Mesodermal cell (in vitro differentiated cells): ENCODE measurements around the gene NEK6.

ENCODE experiments used
- H3K27ac ChIP-seq: 2 replicates; pipeline ENCODE4 v1.7.0; 2013; ENCODE audit warnings: mild to moderate bottlenecking, low read depth, low read length, moderate library complexity; ENCODE audit not compliant: severe bottlenecking
- H3K36me3 ChIP-seq: 2 replicates; pipeline ENCODE4 v1.7.1; 2013; ENCODE audit warnings: mild to moderate bottlenecking, low read length, moderate library complexity; ENCODE audit not compliant: control insufficient read depth, insufficient read depth
- H3K4me1 ChIP-seq: one replicate; pipeline ENCODE4 v1.7.1; 2013; ENCODE audit warnings: mild to moderate bottlenecking, low read length; ENCODE audit not compliant: insufficient read depth, control insufficient read depth, poor library complexity, severe bottlenecking
- H3K4me3 ChIP-seq: 2 replicates; pipeline ENCODE4 v1.7.0; 2013; ENCODE audit warnings: low read length, control low read depth, mild to moderate bottlenecking; ENCODE audit not compliant: insufficient read depth, poor library complexity, severe bottlenecking; ENCODE audit errors: extremely low read depth
- H3K9me3 ChIP-seq: 2 replicates; pipeline ENCODE4 v1.7.1; 2013; ENCODE audit warnings: mild to moderate bottlenecking, low read length, moderate library complexity; ENCODE audit not compliant: control insufficient read depth
- WGBS, 2 experiments: methylation state at CpG; one replicate each; pipeline ENCODE4 v1.1.5; 2013; ENCODE audit warnings: missing lambda C conversion rate in 2 of 2; ENCODE audit not compliant: insufficient coverage in 2 of 2; 5-methylcytosine and 5-hydroxymethylcytosine counted together

NEK6 gene

DNA sequence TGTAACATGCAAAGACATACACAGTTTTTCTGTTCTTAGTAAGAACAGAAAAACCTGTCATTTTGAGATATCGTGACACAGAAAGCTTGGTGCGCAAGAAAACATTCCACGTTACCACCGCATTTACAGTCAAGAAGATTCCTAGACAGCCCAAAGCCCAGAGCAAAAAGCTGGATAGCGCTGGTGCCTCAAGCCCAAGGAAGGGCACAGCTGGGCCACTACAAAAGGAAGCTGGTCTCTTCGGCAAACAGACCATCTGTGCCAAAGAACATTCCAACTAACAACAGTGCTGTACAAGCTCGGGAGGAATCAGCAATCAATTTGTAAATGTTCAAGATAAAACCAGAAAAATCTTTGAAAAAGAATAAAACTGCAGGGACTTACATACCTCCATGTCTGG lies 126.5 kb downstream of the NEK6 start:
- peaks cover 40% of the 10 kb centered on the region for H3K36me3 ChIP-seq
- no peaks in the 10 kb centered on the region for H3K9me3 ChIP-seq
- no peak overlapping the region for H3K4me3 ChIP-seq
- H3K27ac ChIP-seq = no peak overlapping the region
- H3K4me1 ChIP-seq = peaks cover 14% of the 10 kb centered on the region
- 94 to 95% methylated on average over 5 to 6 of the region's 7 CpGs for WGBS, 2 experiments

DNA sequence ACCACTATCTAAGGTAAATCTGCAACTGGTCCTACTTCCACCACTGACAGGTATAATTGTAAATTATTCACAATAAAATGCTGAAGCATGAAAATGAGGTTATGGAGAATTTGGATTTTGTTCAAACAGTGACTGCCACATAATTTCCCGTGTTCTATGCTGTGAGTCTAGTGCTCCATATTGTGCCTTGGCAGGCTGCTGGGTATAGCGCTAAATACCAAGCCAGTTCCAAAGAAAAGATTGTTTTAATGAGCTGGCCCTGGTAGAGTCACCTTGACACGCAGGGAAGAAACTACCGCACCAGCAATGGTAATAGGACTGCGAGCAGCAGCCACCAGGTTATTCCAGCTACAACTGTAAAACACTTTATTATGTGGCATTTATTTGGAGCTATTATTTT lies 127.1 kb downstream of the NEK6 start:
- WGBS, 2 experiments = 76 to 100% methylated on average over 2 to 4 of the region's 5 CpGs
- Histone ChIP-seq H3K4me3 (no peak overlapping the region), H3K36me3 (peaks cover 33% of the 10 kb centered on the region)

DNA sequence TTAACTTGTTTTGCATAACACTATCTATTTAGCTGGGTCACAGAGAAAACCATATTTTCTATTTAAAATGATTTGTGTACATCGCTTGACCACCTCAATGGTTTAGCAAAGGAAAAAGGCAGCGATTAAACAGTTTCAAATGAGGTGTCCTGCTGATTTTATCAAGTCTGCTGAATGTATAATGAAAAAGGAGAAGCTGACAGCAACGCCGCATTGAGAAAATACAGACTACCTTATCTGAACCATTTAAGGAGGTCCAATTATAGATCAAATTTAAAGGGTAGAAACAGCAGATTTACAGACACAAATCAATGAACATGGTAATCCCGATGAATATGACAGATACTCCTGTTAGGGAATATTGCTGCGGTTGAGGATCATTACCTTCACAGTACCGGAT lies 127.9 kb downstream of the NEK6 start:
- WGBS, 2 experiments = 90 to 91% methylated on average over 4 to 7 of the region's 7 CpGs

More for the DNA sequence above, 127.1 kb downstream of the NEK6 start:
- H3K4me1 ChIP-seq = peaks cover 14% of the 10 kb centered on the region
- no peaks in the 10 kb centered on the region for H3K9me3 ChIP-seq
- no peak overlapping the region for H3K27ac ChIP-seq

GRCh38 chr9:124386201-124386600 lies 128.5 kb downstream of the NEK6 start:
- 87 to 95% methylated on average over 3 of the region's 3 CpGs for WGBS, 2 experiments
- Histone ChIP-seq H3K27ac (no peak overlapping the region), H3K4me3 (no peak overlapping the region), H3K9me3 (no peaks in the 10 kb centered on the region), H3K36me3 (peaks cover 28% of the 10 kb centered on the region), H3K4me1 (peaks cover 21% of the 10 kb centered on the region)

More for the DNA sequence above, 127.9 kb downstream of the NEK6 start:
- H3K27ac ChIP-seq = no peak overlapping the region
- peaks cover 15% of the 10 kb centered on the region for H3K4me1 ChIP-seq
- peaks cover 28% of the 10 kb centered on the region for H3K36me3 ChIP-seq
- H3K4me3 ChIP-seq = no peak overlapping the region
- H3K9me3 ChIP-seq = no peaks in the 10 kb centered on the region

- H3K36me3 ChIP-seq = peaks cover 23% of the 10 kb centered on the region
- no peaks in the 10 kb centered on the region for H3K9me3 ChIP-seq
- no peak overlapping the region for H3K4me3 ChIP-seq
- no peak overlapping the region for H3K27ac ChIP-seq
- peaks cover 27% of the 10 kb centered on the region for H3K4me1 ChIP-seq
- 95 to 98% methylated on average over 10 to 12 of the region's 12 CpGs for WGBS, 2 experiments
Observed at GRCh38 chr9:124388275-124389048, 130.7 kb downstream of the NEK6 start.

- H3K4me3 ChIP-seq = no peak overlapping the region
- WGBS, 2 experiments = 86 to 93% methylated on average over 2 to 6 of the region's 7 CpGs
- no peaks in the 10 kb centered on the region for H3K9me3 ChIP-seq
- H3K4me1 ChIP-seq = peaks cover 36% of the 10 kb centered on the region
- H3K36me3 ChIP-seq = peaks cover 18% of the 10 kb centered on the region
- H3K27ac ChIP-seq = no peak overlapping the region
Observed at GRCh38 chr9:124389146-124389939, 131.6 kb downstream of the NEK6 start.

DNA sequence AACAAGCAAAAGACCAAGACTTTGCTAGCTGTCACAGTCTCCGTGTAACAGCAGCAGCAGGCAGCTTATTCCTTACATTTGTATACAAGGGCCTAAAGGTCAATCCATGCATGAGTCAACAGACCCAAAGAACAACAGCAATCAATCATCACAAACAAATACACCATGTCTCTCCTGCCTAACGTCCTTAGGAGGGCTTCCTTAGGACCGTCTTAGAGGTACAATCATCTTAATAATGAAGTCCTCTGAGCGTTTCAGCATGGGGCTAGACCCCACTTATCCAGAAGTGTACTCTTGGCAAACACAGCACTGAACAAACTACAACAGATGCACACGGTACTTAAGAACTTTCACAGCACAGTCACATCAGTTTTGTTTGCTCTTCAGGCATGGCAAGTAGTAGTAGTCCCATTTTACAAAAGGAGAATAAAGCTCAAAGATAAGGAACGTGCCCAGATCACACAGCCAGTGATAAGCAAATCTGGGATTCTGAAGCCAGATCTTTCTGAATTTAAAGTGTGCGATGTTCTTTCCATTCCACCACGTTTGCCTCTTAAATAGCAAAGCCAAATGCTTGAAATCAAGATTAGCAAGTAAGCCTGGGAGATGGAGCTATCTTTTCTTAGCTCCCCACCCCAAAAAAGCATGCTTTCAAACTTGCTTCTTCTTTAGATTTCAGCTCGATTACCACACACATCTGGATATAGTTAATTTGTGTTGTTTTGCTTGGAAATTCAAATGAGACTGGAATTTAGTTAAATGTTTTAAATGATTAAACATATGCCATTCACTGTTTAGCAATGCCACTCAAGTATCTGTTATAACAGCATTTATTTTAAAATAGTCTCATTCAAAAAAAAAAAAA lies 133.3 kb downstream of the NEK6 start:
- Histone ChIP-seq H3K27ac (peak overlapping the region; percentile 66), H3K4me3 (no peak overlapping the region), H3K4me1 (peaks cover 38% of the 10 kb centered on the region), H3K36me3 (peaks cover 12% of the 10 kb centered on the region), H3K9me3 (no peaks in the 10 kb centered on the region)
- WGBS, 2 experiments = 53 to 66% methylated on average over 5 to 6 of the region's 9 CpGs

DNA sequence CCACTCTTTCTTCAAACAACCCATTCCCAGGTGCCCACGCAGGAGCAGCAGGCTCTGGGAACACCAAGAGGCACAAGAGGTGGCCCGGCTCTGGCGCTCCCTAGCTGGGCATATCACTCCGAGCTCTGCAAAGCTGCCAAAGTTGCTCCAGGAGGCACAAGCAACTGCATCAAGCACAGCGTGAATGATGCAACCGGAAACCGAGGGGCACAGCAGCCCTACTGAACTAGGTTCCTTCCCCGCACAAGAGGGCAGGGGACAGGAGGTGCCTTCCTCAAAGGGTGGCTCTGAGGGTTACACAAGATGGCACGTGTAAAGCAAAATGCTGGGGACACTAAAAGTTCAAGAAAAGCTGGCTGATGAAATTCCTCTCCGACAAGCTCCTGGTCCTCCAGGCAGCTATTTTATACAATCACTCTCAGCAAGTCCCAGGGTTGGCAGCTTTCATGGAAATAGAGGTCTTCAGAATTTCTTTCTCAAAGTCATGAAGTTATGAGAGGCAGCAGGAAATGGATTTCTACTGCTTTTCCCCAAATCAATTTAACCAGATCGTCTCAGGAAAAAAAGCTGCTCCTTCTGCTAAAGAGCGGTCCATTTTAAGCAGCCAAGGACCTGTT lies 134.6 kb downstream of the NEK6 start:
- Histone ChIP-seq H3K4me3 (no peak overlapping the region), H3K9me3 (no peaks in the 10 kb centered on the region), H3K27ac (peak overlapping the region; percentile 43), H3K36me3 (peaks cover 25% of the 10 kb centered on the region), H3K4me1 (peaks cover 33% of the 10 kb centered on the region)
- 83 to 88% methylated on average over 10 to 12 of the region's 12 CpGs for WGBS, 2 experiments

DNA sequence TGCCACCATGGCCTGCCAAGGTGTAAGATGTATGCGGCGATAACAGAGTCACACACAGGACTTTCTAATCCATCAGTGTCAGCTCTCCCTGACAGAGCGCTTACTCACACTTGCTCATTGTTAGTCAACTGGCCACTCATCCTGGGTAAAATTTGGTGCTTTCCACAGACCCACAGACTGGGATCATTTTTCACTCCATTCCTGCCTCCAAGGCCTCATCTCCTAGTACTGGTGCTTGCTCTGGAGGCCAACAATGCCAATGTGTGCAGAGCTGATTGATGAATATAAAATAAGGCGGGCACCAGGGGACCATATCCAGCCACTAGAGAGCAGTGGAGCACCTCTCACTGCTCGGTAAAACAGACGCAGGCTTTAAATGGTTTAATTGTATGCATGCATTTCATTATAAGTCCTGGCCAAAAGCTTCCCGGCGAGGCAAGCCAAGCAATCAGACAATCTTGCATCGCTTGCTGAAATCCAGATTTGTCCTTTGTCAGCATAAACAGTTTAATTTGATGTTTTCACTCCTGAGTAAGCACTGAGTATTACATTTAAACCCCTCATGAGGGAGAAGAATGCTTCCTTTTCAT lies 135.2 kb downstream of the NEK6 start:
- H3K27ac ChIP-seq = peak overlapping the region; percentile 43
- 58 to 66% methylated on average over 7 to 9 of the region's 9 CpGs for WGBS, 2 experiments
- no peaks in the 10 kb centered on the region for H3K9me3 ChIP-seq
- H3K4me1 ChIP-seq = peaks cover 32% of the 10 kb centered on the region
- H3K4me3 ChIP-seq = no peak overlapping the region
- H3K36me3 ChIP-seq = peaks cover 28% of the 10 kb centered on the region

- peaks cover 28% of the 10 kb centered on the region for H3K4me1 ChIP-seq
- H3K9me3 ChIP-seq = no peaks in the 10 kb centered on the region
- H3K36me3 ChIP-seq = peaks cover 39% of the 10 kb centered on the region
- no peak overlapping the region for H3K4me3 ChIP-seq
- WGBS, 2 experiments = 92% methylated on average over 2 of the region's 2 CpGs; no CpG with 5 or more reads in 1 of the 2 experiments
- H3K27ac ChIP-seq = peak overlapping the region; percentile 47
Observed at GRCh38 chr9:124394167-124394566, 136.4 kb downstream of the NEK6 start.
